HepG2 (cell line): ENCODE data around the gene WDSUB1. TPM values are rescaled to one million over a fixed set of nuclear protein-coding genes. Genes with fewer than 3 reads are reported as not detected.

Source experiments
- CBX1 ChIP-seq: IDR thresholded peaks from one replicate; pipeline ENCODE4 v1.6.1; 2016; ENCODE audit warnings: antibody characterized with exemption, low read depth
- CCDC6 ChIP-seq: sonication (generic); formaldehyde crosslinking; IDR thresholded peaks from 2 replicates; pipeline ENCODE4 v1.8.1; 2022; ENCODE audit warnings: mild to moderate bottlenecking, missing genetic modification reagents, moderate library complexity
- JARID2 ChIP-seq: sonication (generic); formaldehyde crosslinking; IDR thresholded peaks from 2 replicates; pipeline ENCODE4 v1.8.1; 2023; ENCODE audit warnings: missing genetic modification reagents, inconsistent platforms; ENCODE audit not compliant: insufficient replicate concordance
- JDP2 ChIP-seq: sonication (generic); formaldehyde crosslinking; IDR thresholded peaks from 2 replicates; pipeline ENCODE4 v1.8.1; 2022; ENCODE audit warnings: missing genetic modification reagents, borderline replicate concordance
- MEIS1 ChIP-seq: sonication (generic); formaldehyde crosslinking; IDR thresholded peaks from 2 replicates; pipeline ENCODE4 v1.9.0; 2021; ENCODE audit warnings: mild to moderate bottlenecking, missing genetic modification reagents, moderate library complexity, borderline replicate concordance
- MXD4 ChIP-seq: IDR thresholded peaks from 2 replicates; pipeline ENCODE4 v1.6.1; 2016; ENCODE audit warnings: mild to moderate bottlenecking, missing biosample characterization, missing genetic modification reagents
- PHF20 ChIP-seq: sonication (generic); formaldehyde crosslinking; IDR thresholded peaks from 2 replicates; pipeline ENCODE4 v1.5.0; 2020; ENCODE audit warnings: mild to moderate bottlenecking, missing genetic modification reagents
- REL ChIP-seq: sonication (generic); formaldehyde crosslinking; conservative IDR thresholded peaks from 2 replicates; pipeline ENCODE4 v1.8.0; 2022; ENCODE audit warnings: mild to moderate bottlenecking, missing genetic modification reagents, moderate library complexity
- SPEN ChIP-seq: sonication (generic); formaldehyde crosslinking; IDR thresholded peaks from 2 replicates; pipeline ENCODE4 v1.5.1; 2020; ENCODE audit warnings: low read depth, mild to moderate bottlenecking, missing genetic modification reagents
- SRF ChIP-seq: IDR thresholded peaks from 2 replicates; pipeline ENCODE4 v1.6.1; 2011; ENCODE audit warnings: mild to moderate bottlenecking, low read depth, low read length, moderate library complexity
- TCF12 ChIP-seq, 2 experiments: fragments of 450-650 bp in 1 of 2; sonication (generic) in 1 of 2; formaldehyde crosslinking in 1 of 2; IDR thresholded peaks; 2 replicates each; pipeline versions ENCODE4 v1.6.1 to v1.8.0; 2017 to 2022; ENCODE audit warnings: antibody characterized with exemption in 1 of 2, mild to moderate bottlenecking in 1 of 2, missing genetic modification reagents in 1 of 2, moderate library complexity in 1 of 2
- TEAD3 ChIP-seq: optimal IDR thresholded peaks from 2 replicates; pipeline ENCODE3; 2016; ENCODE audit warnings: borderline replicate concordance
- TMF1 ChIP-seq: sonication (generic); formaldehyde crosslinking; IDR thresholded peaks from 2 replicates; pipeline ENCODE4 v1.8.1; 2022; ENCODE audit warnings: low read depth, missing genetic modification reagents
- ZBTB1 ChIP-seq: sonication (generic); formaldehyde crosslinking; IDR thresholded peaks from 2 replicates; pipeline ENCODE4 v1.4.0; 2020; ENCODE audit warnings: missing genetic modification reagents, borderline replicate concordance
- ZNF136 ChIP-seq: sonication (generic); formaldehyde crosslinking; IDR thresholded peaks from 2 replicates; pipeline ENCODE4 v1.8.1; 2022; ENCODE audit warnings: low read depth, mild to moderate bottlenecking, moderate library complexity, missing genetic modification reagents
- ZNF251 ChIP-seq: sonication (generic); formaldehyde crosslinking; IDR thresholded peaks from 2 replicates; pipeline ENCODE4 v1.9.0; 2021; ENCODE audit warnings: mild to moderate bottlenecking, missing genetic modification reagents
- ZNF282 ChIP-seq: fragments of 450-650 bp; IDR thresholded peaks from 2 replicates; pipeline ENCODE4 v1.6.1; 2018; ENCODE audit not compliant: partially characterized antibody
- ZNF3 ChIP-seq: IDR thresholded peaks from 2 replicates; pipeline ENCODE4 v1.7.0; 2017; ENCODE audit warnings: inconsistent platforms
- ZNF569 ChIP-seq: sonication (generic); formaldehyde crosslinking; IDR thresholded peaks from 2 replicates; pipeline ENCODE4 v1.5.0; 2020; ENCODE audit warnings: mild to moderate bottlenecking, missing genetic modification reagents, moderate library complexity, borderline replicate concordance
- ZSCAN20 ChIP-seq: sonication (generic); formaldehyde crosslinking; IDR thresholded peaks from 2 replicates; pipeline ENCODE4 v1.4.0; 2020; ENCODE audit warnings: missing genetic modification reagents, mild to moderate bottlenecking, borderline replicate concordance
- polyA plus RNA-seq, 8 experiments: library from polyadenylated mRNA; depleted of rRNA in 3 of 8; stranded (reverse) in 7 of 8; unstranded in 1 of 8; fragments of >200 nt; fragmentation: Illumina TruSeq in 4 of 8; extraction: Trizol in 4 of 8; gene quantifications; 2 replicates each; pipeline versions ENCODE4 v1.2.1 to v1.2.3, GENCODE V29; 2011 to 2016; ENCODE audit warnings: low read depth in 4 of 8, missing spikeins in 1 of 8, mixed read lengths in 1 of 8; ENCODE audit not compliant: insufficient read depth in 1 of 8
- total RNA-seq, 5 experiments: library from RNA; depleted of rRNA; stranded (reverse); fragments of >200 nt; fragmentation: Illumina TruSeq; extraction: Trizol; gene quantifications; 2 replicates each; pipeline ENCODE4 v1.2.3, GENCODE V29; 2016; ENCODE audit warnings: low read depth in 1 of 5
- TF ChIP-seq, protein P1 (sequence below): sonication (generic); formaldehyde crosslinking; IDR thresholded peaks from 2 replicates; pipeline ENCODE4 v1.8.1; 2023; ENCODE audit warnings: mild to moderate bottlenecking, missing genetic modification reagents
- TF ChIP-seq, protein P2 (sequence below): sonication (generic); formaldehyde crosslinking; IDR thresholded peaks from 2 replicates; pipeline ENCODE4 v1.4.0; 2020; ENCODE audit warnings: mild to moderate bottlenecking, missing genetic modification reagents
- TF ChIP-seq, protein P3 (sequence below): IDR thresholded peaks from 2 replicates; pipeline ENCODE4 v1.6.1; 2016; ENCODE audit warnings: low read depth
- TF ChIP-seq, protein P4 (sequence below): sonication (generic); formaldehyde crosslinking; IDR thresholded peaks from 2 replicates; pipeline ENCODE4 v1.5.0; 2020; ENCODE audit warnings: missing genetic modification reagents

The WDSUB1 gene
- total and polyA plus RNA-seq, 2 of the 13 experiments (the other 11 are each of a cell fraction or from before 2014, with no cell fraction given): 10.1 to 10.7 TPM

DNA sequence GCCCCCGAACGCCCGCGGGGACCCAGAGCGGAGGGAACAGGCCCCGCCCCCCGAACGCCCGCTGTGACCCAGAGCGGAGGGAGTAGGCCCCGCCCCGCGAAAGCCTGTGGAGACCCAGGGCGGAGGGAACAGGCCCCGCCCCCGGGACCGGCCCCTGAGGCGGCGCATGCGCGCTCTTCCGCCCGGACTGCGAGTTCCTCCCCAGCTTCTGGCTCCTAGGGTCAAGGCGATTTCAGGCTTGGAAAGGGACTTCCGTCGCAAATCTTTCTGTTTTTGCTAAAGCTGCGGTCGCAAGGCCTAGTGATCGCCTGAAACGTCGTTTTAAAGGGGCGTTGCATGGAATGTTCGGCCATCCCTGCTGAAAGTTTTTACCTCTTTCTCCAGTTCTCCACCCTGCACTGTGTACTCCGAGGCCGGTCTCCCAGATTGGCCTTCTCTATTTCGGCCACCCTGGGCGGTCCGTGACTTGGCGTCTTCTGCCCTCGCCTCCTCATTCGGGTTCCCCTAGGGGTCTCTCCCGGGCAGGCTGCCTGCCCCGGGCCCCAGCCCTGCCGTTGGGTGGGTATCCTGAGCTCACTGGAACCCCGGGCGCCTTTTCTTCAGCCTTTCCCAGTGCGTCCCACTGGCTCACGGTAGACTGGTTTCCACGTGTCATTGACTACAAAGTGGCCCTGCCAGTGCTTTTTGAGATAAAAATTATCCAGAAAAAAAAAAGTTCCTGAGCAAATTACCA, 372 bp upstream of the WDSUB1 start (continued):
- no peak for TF ChIP-seq TMF1
- TF ChIP-seq, protein P1, sequence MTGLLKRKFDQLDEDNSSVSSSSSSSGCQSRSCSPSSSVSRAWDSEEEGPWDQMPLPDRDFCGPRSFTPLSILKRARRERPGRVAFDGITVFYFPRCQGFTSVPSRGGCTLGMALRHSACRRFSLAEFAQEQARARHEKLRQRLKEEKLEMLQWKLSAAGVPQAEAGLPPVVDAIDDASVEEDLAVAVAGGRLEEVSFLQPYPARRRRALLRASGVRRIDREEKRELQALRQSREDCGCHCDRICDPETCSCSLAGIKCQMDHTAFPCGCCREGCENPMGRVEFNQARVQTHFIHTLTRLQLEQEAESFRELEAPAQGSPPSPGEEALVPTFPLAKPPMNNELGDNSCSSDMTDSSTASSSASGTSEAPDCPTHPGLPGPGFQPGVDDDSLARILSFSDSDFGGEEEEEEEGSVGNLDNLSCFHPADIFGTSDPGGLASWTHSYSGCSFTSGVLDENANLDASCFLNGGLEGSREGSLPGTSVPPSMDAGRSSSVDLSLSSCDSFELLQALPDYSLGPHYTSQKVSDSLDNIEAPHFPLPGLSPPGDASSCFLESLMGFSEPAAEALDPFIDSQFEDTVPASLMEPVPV (CRISPR knock-in tag): peak; percentile 55
- TF ChIP-seq, protein P2, sequence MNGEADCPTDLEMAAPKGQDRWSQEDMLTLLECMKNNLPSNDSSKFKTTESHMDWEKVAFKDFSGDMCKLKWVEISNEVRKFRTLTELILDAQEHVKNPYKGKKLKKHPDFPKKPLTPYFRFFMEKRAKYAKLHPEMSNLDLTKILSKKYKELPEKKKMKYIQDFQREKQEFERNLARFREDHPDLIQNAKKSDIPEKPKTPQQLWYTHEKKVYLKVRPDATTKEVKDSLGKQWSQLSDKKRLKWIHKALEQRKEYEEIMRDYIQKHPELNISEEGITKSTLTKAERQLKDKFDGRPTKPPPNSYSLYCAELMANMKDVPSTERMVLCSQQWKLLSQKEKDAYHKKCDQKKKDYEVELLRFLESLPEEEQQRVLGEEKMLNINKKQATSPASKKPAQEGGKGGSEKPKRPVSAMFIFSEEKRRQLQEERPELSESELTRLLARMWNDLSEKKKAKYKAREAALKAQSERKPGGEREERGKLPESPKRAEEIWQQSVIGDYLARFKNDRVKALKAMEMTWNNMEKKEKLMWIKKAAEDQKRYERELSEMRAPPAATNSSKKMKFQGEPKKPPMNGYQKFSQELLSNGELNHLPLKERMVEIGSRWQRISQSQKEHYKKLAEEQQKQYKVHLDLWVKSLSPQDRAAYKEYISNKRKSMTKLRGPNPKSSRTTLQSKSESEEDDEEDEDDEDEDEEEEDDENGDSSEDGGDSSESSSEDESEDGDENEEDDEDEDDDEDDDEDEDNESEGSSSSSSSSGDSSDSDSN (CRISPR knock-in tag): peak; percentile 72; the same call in 1 of the 2 replicates
- no peak for TF ChIP-seq REL
- TF ChIP-seq ZNF569 (CRISPR knock-in tag): no peak
- peak; percentile 76 for TF ChIP-seq PHF20 (CRISPR knock-in tag)
- no peak for TF ChIP-seq ZBTB1 (CRISPR knock-in tag)
- no peak for TF ChIP-seq TEAD3
- TF ChIP-seq CCDC6 (CRISPR knock-in tag): no peak
- TF ChIP-seq TCF12 (IDR thresholded peaks at IDR 0.05): no peak
- TF ChIP-seq TCF12 (CRISPR knock-in tag; IDR thresholded peaks at IDR 0.05): no peak
- TF ChIP-seq ZNF282: no peak
- TF ChIP-seq JARID2 (CRISPR knock-in tag): peak; percentile 65
- TF ChIP-seq, protein P3, sequence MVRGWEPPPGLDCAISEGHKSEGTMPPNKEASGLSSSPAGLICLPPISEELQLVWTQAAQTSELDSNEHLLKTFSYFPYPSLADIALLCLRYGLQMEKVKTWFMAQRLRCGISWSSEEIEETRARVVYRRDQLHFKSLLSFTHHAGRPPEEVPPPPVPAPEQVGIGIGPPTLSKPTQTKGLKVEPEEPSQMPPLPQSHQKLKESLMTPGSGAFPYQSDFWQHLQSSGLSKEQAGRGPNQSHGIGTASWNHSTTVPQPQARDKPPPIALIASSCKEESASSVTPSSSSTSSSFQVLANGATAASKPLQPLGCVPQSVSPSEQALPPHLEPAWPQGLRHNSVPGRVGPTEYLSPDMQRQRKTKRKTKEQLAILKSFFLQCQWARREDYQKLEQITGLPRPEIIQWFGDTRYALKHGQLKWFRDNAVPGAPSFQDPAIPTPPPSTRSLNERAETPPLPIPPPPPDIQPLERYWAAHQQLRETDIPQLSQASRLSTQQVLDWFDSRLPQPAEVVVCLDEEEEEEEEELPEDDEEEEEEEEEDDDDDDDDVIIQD (CRISPR knock-in tag): no peak
- TF ChIP-seq ZSCAN20 (CRISPR knock-in tag): peak; percentile 6; the same call in 1 of the 2 replicates
- no peak for TF ChIP-seq ZNF251 (CRISPR knock-in tag)
- TF ChIP-seq MEIS1 (CRISPR knock-in tag): no peak
- TF ChIP-seq CBX1: no peak
- TF ChIP-seq ZNF136: no peak
- TF ChIP-seq, protein P4, sequence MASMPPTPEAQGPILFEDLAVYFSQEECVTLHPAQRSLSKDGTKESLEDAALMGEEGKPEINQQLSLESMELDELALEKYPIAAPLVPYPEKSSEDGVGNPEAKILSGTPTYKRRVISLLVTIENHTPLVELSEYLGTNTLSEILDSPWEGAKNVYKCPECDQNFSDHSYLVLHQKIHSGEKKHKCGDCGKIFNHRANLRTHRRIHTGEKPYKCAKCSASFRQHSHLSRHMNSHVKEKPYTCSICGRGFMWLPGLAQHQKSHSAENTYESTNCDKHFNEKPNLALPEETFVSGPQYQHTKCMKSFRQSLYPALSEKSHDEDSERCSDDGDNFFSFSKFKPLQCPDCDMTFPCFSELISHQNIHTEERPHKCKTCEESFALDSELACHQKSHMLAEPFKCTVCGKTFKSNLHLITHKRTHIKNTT (CRISPR knock-in tag): no peak
- no peak for TF ChIP-seq SRF
- peak; percentile 41; the same call in 1 of the 2 replicates for TF ChIP-seq MXD4 (CRISPR knock-in tag)
- no peak for TF ChIP-seq SPEN (CRISPR knock-in tag)
- TF ChIP-seq ZNF3 (CRISPR knock-in tag): peak; percentile 44; the same call in 1 of the 2 replicates
- no peak for TF ChIP-seq JDP2 (CRISPR knock-in tag)
